HCT116 (cell line): ENCODE results near the gene RCAN3.

Experiments used
- CTCF ChIP-seq, 3 experiments: fragments of 200-600 bp in 1 of 3; sonication (generic) in 1 of 3; IDR thresholded peaks in 2 of 3; conservative IDR thresholded peaks in 1 of 3; 2 replicates each; pipeline ENCODE4 v1.5.1; 2012 to 2017; ENCODE audit warnings: low read depth in 2 of 3, low read length in 2 of 3, antibody characterized with exemption in 1 of 3, borderline replicate concordance in 1 of 3, control low read depth in 1 of 3, mild to moderate bottlenecking in 1 of 3, mixed read lengths in 1 of 3, mixed run types in 1 of 3, moderate library complexity in 1 of 3; ENCODE audit not compliant: insufficient read depth in 1 of 3
- RAD21 ChIP-seq: IDR thresholded peaks from 2 replicates; pipeline ENCODE4 v1.6.1; 2012; ENCODE audit warnings: low read depth, mild to moderate bottlenecking
- ZFX ChIP-seq: fragments of 450-650 bp; IDR thresholded peaks from 2 replicates; pipeline ENCODE4 v1.6.1; 2017

DNA sequence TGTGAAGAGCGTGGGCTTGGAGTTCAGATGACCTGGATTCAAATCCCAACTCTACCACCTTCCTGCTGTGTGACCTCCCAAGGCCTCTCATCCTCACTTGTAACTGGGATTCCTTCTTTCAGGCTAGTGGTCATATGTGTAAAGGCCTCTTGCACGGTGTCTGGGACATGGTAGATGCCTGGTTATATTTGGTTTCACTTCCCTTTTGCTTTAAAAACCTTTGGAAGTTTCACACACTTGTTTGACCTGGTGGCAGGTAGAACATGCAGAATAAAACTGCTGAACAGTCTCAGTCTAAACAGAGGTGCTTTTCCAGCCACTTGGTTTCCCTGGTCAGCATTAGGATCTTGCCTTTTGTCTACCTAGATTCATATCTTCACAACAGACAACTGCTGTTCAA is 37.0 kb upstream of the RCAN3 start:
- no peak for TF ChIP-seq CTCF (IDR thresholded peaks at IDR 0.05 in 2 of 3, conservative IDR thresholded peaks at IDR 0.05 in 1 of 3; ENCODE audit: borderline replicate concordance in 1 of 3, insufficient read depth in 1 of 3, low read depth in 2 of 3, low read length in 2 of 3)
- TF ChIP-seq RAD21, result no peak
- no peak for TF ChIP-seq ZFX
